ENCODE data around the gene RCOR1. TPM values are rescaled to one million over a fixed set of nuclear protein-coding genes. Genes with fewer than 3 reads are reported as not detected.
"Not testable (repeated sequence)": the region's sequence is repeated elsewhere in the genome, so short reads cannot be mapped to it uniquely, and the experiment has no call there.

The RCOR1 gene
- total and polyA plus RNA-seq, 2 donors from 2014 or later = 4.9 to 17.9 TPM

DNA sequence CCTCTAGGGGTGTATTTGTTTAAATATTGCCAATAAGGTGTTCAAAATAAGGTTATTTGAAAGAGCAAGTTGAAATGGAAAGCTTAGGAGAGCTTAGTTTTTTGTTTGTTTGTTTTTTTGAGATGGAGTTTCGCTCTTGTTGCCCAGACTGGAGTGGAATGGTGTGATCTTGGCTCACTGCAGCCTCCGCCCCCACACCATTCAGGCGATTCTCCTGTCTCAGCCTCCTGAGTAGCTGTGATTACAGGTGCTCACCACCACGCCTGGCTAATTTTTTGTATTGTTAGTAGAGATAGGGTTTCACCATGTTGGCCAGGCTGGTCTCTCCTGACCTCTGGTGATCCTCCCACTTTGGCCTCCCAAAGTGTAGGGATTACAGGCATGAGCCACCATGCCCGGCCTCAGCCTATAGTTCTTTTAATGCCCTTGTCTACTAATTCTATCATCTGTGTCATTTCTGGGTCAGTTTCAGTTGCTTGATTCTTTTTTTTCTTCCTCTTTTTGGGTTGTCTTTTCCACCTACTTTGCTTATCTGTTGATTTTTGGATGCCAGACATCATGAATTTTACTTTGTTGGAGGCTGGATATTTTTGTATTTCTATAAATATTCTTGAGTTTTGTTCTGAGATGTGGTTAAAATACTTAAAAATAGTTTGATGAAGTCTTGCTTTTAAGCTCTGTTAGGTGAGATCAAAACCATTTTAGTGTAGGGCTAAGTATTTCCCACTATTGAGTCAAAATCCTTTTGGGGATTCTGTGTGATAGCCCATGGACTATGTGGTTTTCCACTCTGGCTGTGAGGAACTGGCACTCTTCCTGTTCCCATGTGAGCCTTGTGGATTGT is 18.7 kb downstream of the RCOR1 start:
- Histone ChIP-seq H3K9ac (ENCODE audit: low read length in 3 of 3) (no peak overlapping the region), H3K27ac (ENCODE audit: low read depth in 2 of 2, low read length in 2 of 2) (no peak overlapping the region), H3K27me3 (ENCODE audit: control insufficient read depth, insufficient read depth, low read length) (no peaks in the 10 kb centered on the region), H3K36me3 (ENCODE audit: control insufficient read depth in 2 of 3, insufficient read depth in 3 of 3, low read length in 3 of 3) (no peaks in the 10 kb centered on the region), H3K4me1 (ENCODE audit: control insufficient read depth in 2 of 3, insufficient read depth in 2 of 3, low read depth in 1 of 3, low read length in 3 of 3) (no peaks in the 10 kb centered on the region), H3K4me3 (ENCODE audit: low read length in 3 of 3) (no peak overlapping the region), H3K9me3 (ENCODE audit: control insufficient read depth in 2 of 3, insufficient read depth in 1 of 3, low read length in 3 of 3) (no peaks in the 10 kb centered on the region)
- FAIRE-seq (no peak), DNase-seq (no peak)
- TF ChIP-seq CTCF (IDR thresholded peaks at IDR 0.05; ENCODE audit: borderline replicate concordance, extremely low read depth, insufficient read depth) = no peak
- intact Hi-C loops (cut with DNase I) = no loop called here

DNA sequence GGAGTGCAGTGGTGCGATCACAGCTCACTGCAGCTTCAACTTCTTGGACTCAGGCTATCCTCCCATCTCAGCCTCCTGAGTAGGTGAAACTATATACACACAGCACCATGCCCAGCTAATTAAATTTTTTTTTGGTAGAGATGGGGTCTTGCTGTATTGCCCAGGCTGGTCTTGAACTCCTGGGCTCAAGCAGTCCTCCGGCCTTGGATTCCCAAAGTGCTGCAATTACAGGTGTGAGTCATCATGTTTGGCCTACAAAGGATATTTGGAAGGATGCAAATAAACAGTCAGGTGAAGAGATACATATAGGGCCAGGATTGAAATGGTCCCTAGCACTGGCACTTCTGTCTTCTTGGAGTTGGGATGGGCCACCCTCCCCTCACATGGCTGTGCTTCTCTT is 23.9 kb downstream of the RCOR1 start:
- Histone ChIP-seq H3K36me3 (ENCODE audit: control insufficient read depth in 2 of 3, insufficient read depth in 3 of 3, low read length in 3 of 3) (no peaks in the 10 kb centered on the region), H3K9ac (ENCODE audit: low read length in 3 of 3) (no peak overlapping the region), H3K27ac (ENCODE audit: low read depth in 2 of 2, low read length in 2 of 2) (no peak overlapping the region), H3K27me3 (ENCODE audit: control insufficient read depth, insufficient read depth, low read length) (no peaks in the 10 kb centered on the region), H3K4me3 (ENCODE audit: low read length in 3 of 3) (no peak overlapping the region), H3K4me1 (ENCODE audit: control insufficient read depth in 2 of 3, insufficient read depth in 2 of 3, low read depth in 1 of 3, low read length in 3 of 3) (no peaks in the 10 kb centered on the region), H3K9me3 (ENCODE audit: control insufficient read depth in 2 of 3, insufficient read depth in 1 of 3, low read length in 3 of 3) (no peaks in the 10 kb centered on the region)
- TF ChIP-seq CTCF (IDR thresholded peaks at IDR 0.05; ENCODE audit: borderline replicate concordance, extremely low read depth, insufficient read depth) = no peak
- no peak for DNase-seq
- no peak for FAIRE-seq
- intact Hi-C loops (cut with DNase I) = no loop called here

DNA sequence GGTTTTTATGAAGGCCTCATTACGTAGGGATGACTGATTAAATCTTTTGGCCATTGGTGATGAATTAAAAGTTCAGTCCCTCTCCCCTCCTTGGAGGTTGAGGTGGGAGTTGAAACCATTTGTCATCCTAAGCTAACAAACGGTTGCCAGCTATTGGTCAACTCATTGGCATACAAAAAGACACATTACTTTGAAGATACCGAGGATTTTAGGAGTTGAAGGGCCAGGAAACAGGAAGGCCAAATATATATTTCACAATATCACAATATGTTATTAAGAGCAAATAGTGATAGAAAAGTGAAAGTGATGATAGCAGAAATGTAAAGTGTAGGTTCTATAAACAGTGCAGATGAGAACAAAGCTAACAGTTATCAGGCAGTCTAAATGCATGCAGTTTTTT is 24.4 kb downstream of the RCOR1 start:
- Histone ChIP-seq H3K4me3 (ENCODE audit: low read length in 3 of 3) (no peak overlapping the region), H3K27ac (ENCODE audit: low read depth in 2 of 2, low read length in 2 of 2) (no peak overlapping the region), H3K36me3 (ENCODE audit: control insufficient read depth in 2 of 3, insufficient read depth in 3 of 3, low read length in 3 of 3) (no peaks in the 10 kb centered on the region), H3K4me1 (ENCODE audit: control insufficient read depth in 2 of 3, insufficient read depth in 2 of 3, low read depth in 1 of 3, low read length in 3 of 3) (no peaks in the 10 kb centered on the region), H3K9ac (ENCODE audit: low read length in 3 of 3) (no peak overlapping the region), H3K9me3 (ENCODE audit: control insufficient read depth in 2 of 3, insufficient read depth in 1 of 3, low read length in 3 of 3) (no peaks in the 10 kb centered on the region), H3K27me3 (ENCODE audit: control insufficient read depth, insufficient read depth, low read length) (no peaks in the 10 kb centered on the region)
- intact Hi-C loops (cut with DNase I) = no loop called here
- FAIRE-seq (no peak), DNase-seq (no peak)
- TF ChIP-seq CTCF (IDR thresholded peaks at IDR 0.05; ENCODE audit: borderline replicate concordance, extremely low read depth, insufficient read depth) = no peak

GRCh38 chr14:102619012-102619411 is 26.6 kb downstream of the RCOR1 start:
- H3K9me3 ChIP-seq (ENCODE audit: control insufficient read depth in 2 of 3, insufficient read depth in 1 of 3, low read length in 3 of 3); H3K36me3 ChIP-seq (ENCODE audit: control insufficient read depth in 2 of 3, insufficient read depth in 3 of 3, low read length in 3 of 3); H3K27me3 ChIP-seq (ENCODE audit: control insufficient read depth, insufficient read depth, low read length); intact Hi-C loops (cut with DNase I); H3K4me1 ChIP-seq (ENCODE audit: control insufficient read depth in 2 of 3, insufficient read depth in 2 of 3, low read depth in 1 of 3, low read length in 3 of 3); H3K4me3 ChIP-seq (ENCODE audit: low read length in 3 of 3); DNase-seq; H3K27ac ChIP-seq (ENCODE audit: low read depth in 2 of 2, low read length in 2 of 2); FAIRE-seq; H3K9ac ChIP-seq (ENCODE audit: low read length in 3 of 3): not testable (repeated sequence)

All from kidney (tissue), 14 donors.